Nephron (organoid): ENCODE data around the gene PFDN1.

Source experiments
- H3K27ac Mint-ChIP-seq, 3 experiments: 2 replicates each; pipeline ENCODE4 v1.8.0; 2020; ENCODE audit warnings: mixed read lengths in 3 of 3, mild to moderate bottlenecking in 2 of 3, moderate library complexity in 1 of 3
- H3K27me3 Mint-ChIP-seq: 2 replicates; pipeline ENCODE4 v1.8.0; 2021; ENCODE audit warnings: low read depth, mild to moderate bottlenecking, moderate library complexity, mixed read lengths
- H3K36me3 Mint-ChIP-seq: 2 replicates; pipeline ENCODE4 v1.8.0; 2020; ENCODE audit warnings: low read depth, mixed read lengths
- H3K4me1 Mint-ChIP-seq: 2 replicates; pipeline ENCODE4 v1.8.0; 2020; ENCODE audit warnings: mixed read lengths
- H3K4me3 Mint-ChIP-seq, 3 experiments: 2 replicates each; pipeline ENCODE4 v1.8.0; 2020; ENCODE audit warnings: mild to moderate bottlenecking in 3 of 3, mixed read lengths in 3 of 3, moderate library complexity in 2 of 3
- H3K9me3 Mint-ChIP-seq: 2 replicates; pipeline ENCODE4 v1.8.0; 2020; ENCODE audit warnings: mixed read lengths
- CTCF ChIP-seq, 3 experiments: fragments of 200-600 bp; sonication (generic); IDR thresholded peaks; one replicate each; pipeline ENCODE4 v1.5.0; 2021; ENCODE audit warnings: antibody characterized with exemption in 3 of 3; ENCODE audit not compliant: unreplicated experiment in 3 of 3

PFDN1 gene

GRCh38 chr5:140222416-140222815, 80.5 kb downstream of the PFDN1 start:
- TF ChIP-seq CTCF (IDR thresholded peaks at IDR 0.05; ENCODE audit: unreplicated experiment in 3 of 3) = no peak
- Mint-ChIP-seq H3K4me1 (peaks cover 16% of the 10 kb centered on the region), H3K9me3 (no peaks in the 10 kb centered on the region), H3K27me3 (peaks cover 6% of the 10 kb centered on the region), H3K36me3 (no peaks in the 10 kb centered on the region), H3K27ac (peak overlapping the region in 2 of 3 experiments; percentile 11 to 46), H3K4me3 (no peak overlapping the region)

GRCh38 chr5:140221697-140222223, 81.1 kb downstream of the PFDN1 start:
- Mint-ChIP-seq H3K4me1 (peaks cover 16% of the 10 kb centered on the region), H3K9me3 (no peaks in the 10 kb centered on the region), H3K36me3 (no peaks in the 10 kb centered on the region), H3K4me3 (no peak overlapping the region), H3K27me3 (peaks cover under 1% of the 10 kb centered on the region), H3K27ac (peak overlapping the region in 1 of 3 experiments; percentile 46)
- no peak for TF ChIP-seq CTCF (IDR thresholded peaks at IDR 0.05; ENCODE audit: unreplicated experiment in 3 of 3)

GRCh38 chr5:140220698-140221064, 82.2 kb downstream of the PFDN1 start:
- no peak for TF ChIP-seq CTCF (IDR thresholded peaks at IDR 0.05; ENCODE audit: unreplicated experiment in 3 of 3)
- Mint-ChIP-seq H3K27ac (peak overlapping the region; percentile 54 to 87 (median 65)), H3K36me3 (no peaks in the 10 kb centered on the region), H3K4me1 (peaks cover 16% of the 10 kb centered on the region), H3K27me3 (no peaks in the 10 kb centered on the region), H3K9me3 (no peaks in the 10 kb centered on the region), H3K4me3 (no peak overlapping the region)

- no peak for TF ChIP-seq CTCF (IDR thresholded peaks at IDR 0.05; ENCODE audit: unreplicated experiment in 3 of 3)
- H3K36me3 Mint-ChIP-seq = no peaks in the 10 kb centered on the region
- peak overlapping the region; percentile 54 to 87 (median 65) for H3K27ac Mint-ChIP-seq
- peaks cover 16% of the 10 kb centered on the region for H3K4me1 Mint-ChIP-seq
- peak overlapping the region in 1 of 3 experiments; percentile 1 for H3K4me3 Mint-ChIP-seq
- H3K27me3 Mint-ChIP-seq = no peaks in the 10 kb centered on the region
- H3K9me3 Mint-ChIP-seq = no peaks in the 10 kb centered on the region
Measured at GRCh38 chr5:140220032-140220697, 82.7 kb downstream of the PFDN1 start.

- Mint-ChIP-seq H3K36me3 (no peaks in the 10 kb centered on the region), H3K4me1 (peaks cover 16% of the 10 kb centered on the region), H3K9me3 (no peaks in the 10 kb centered on the region), H3K27ac (peak overlapping the region; percentile 65 to 87 (median 83)), H3K4me3 (no peak overlapping the region), H3K27me3 (no peaks in the 10 kb centered on the region)
- no peak for TF ChIP-seq CTCF (IDR thresholded peaks at IDR 0.05; ENCODE audit: unreplicated experiment in 3 of 3)
Measured at GRCh38 chr5:140219068-140219991, 83.6 kb downstream of the PFDN1 start.
